SK-MEL-5 (cell line): ENCODE results near the gene IL10RA. TPM values are rescaled to one million over a fixed set of nuclear protein-coding genes. Genes with fewer than 3 reads are reported as not detected.

ENCODE experiments used
- DNase-seq: peaks from one replicate; pipeline ENCODE4 v3.0.0-alpha.2; 2016; ENCODE audit warnings: low read depth, low spot score
- in situ Hi-C: cut with HindIII; loops from 2 replicates; pipeline ENCODE4 v1.10.0; 2016; ENCODE audit warnings: low sequenced_read_pairs, high pct_unique_total_duplicates, low pct_unique_long_range_greater_than_20kb
- total RNA-seq: library from RNA; depleted of rRNA; stranded (reverse); fragments of >200 nt; shearing (Covaris generic); gene quantifications from 2 replicates; pipeline ENCODE4 v1.2.3, GENCODE V29; 2014

IL10RA gene
- total RNA-seq, 1 experiment from 2014 or later, result not detected

GRCh38 chr11:118012083-118012669, 26.0 kb downstream of the IL10RA start:
- in situ Hi-C loops, result no loop called here

GRCh38 chr11:118014022-118014421, 27.8 kb downstream of the IL10RA start:
- in situ Hi-C loops, result no loop called here
- DNase-seq, result no peak

More at GRCh38 chr11:118012083-118012669, 26.0 kb downstream of the IL10RA start:
- no peak for DNase-seq

GRCh38 chr11:118015385-118015841, 29.2 kb downstream of the IL10RA start:
- in situ Hi-C loops, result no loop called here
- no peak for DNase-seq

- DNase-seq, result no peak
- in situ Hi-C loops, result no loop called here
Observed at GRCh38 chr11:118016104-118016503, 29.9 kb downstream of the IL10RA start.

GRCh38 chr11:118017111-118017510, 30.9 kb downstream of the IL10RA start:
- no peak for DNase-seq
- in situ Hi-C loops, result no loop called here

- no peak for DNase-seq
- in situ Hi-C loops, result no loop called here
Observed at GRCh38 chr11:118017631-118018315, 31.6 kb downstream of the IL10RA start.

GRCh38 chr11:118018401-118018800, 32.2 kb downstream of the IL10RA start:
- in situ Hi-C loops, result no loop called here
- DNase-seq, result no peak

- in situ Hi-C loops, result no loop called here
- DNase-seq, result no peak
Observed at GRCh38 chr11:118021146-118021545, 35.0 kb downstream of the IL10RA start.

- in situ Hi-C loops, result no loop called here
Observed at GRCh38 chr11:118027694-118028093, 41.5 kb downstream of the IL10RA start.

GRCh38 chr11:118028626-118029025, 42.4 kb downstream of the IL10RA start:
- in situ Hi-C loops, result no loop called here
- no peak for DNase-seq

More at GRCh38 chr11:118027694-118028093, 41.5 kb downstream of the IL10RA start:
- no peak for DNase-seq

- no peak for DNase-seq
- in situ Hi-C loops, result no loop called here
Observed at GRCh38 chr11:118033443-118033842, 47.2 kb downstream of the IL10RA start.

- DNase-seq, result no peak
- in situ Hi-C loops, result no loop called here
Observed at GRCh38 chr11:118042141-118042540, 55.9 kb downstream of the IL10RA start.

GRCh38 chr11:118042796-118043195, 56.6 kb downstream of the IL10RA start:
- DNase-seq, result peak; percentile 44
- in situ Hi-C loops, result no loop called here

- DNase-seq, result no peak
- in situ Hi-C loops, result no loop called here
Observed at GRCh38 chr11:118045191-118045590, 59.0 kb downstream of the IL10RA start.

GRCh38 chr11:118046051-118046963, 60.1 kb downstream of the IL10RA start:
- in situ Hi-C loops, result no loop called here
- DNase-seq, result no peak

GRCh38 chr11:118046964-118047700, 60.9 kb downstream of the IL10RA start:
- DNase-seq, result no peak
- in situ Hi-C loops, result no loop called here

- in situ Hi-C loops, result no loop called here
- no peak for DNase-seq
Observed at GRCh38 chr11:118047749-118048148, 61.6 kb downstream of the IL10RA start.
